Measurements from ENCODE around the gene FTSJ1.

FTSJ1 gene

GRCh38 chrX:48470833-48471118 lies 5.2 kb upstream of the FTSJ1 start:
- DNase-seq (ENCODE audit: low read depth): no peak

DNA sequence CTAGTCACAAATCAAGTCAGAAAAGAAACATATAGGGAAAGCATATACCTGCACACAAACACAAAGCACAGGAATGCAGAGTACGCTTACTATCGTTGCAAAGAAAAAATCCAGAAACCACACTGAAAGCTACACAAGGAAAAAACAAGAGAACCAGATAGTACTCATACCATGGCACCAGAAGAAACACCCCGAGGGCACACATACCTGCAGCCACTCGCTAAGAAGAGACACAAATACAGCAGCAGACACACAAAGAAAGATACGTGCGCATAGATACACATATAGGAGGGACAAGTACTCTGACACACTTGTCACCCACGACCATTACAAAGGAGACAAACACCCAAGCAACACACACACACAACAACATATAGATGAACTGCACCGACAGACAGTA lies 4.5 kb upstream of the FTSJ1 start:
- no peak for DNase-seq (ENCODE audit: low read depth)

- DNase-seq (ENCODE audit: low read depth): no peak
Measured at GRCh38 chrX:48472225-48472624, 3.8 kb upstream of the FTSJ1 start.

DNA sequence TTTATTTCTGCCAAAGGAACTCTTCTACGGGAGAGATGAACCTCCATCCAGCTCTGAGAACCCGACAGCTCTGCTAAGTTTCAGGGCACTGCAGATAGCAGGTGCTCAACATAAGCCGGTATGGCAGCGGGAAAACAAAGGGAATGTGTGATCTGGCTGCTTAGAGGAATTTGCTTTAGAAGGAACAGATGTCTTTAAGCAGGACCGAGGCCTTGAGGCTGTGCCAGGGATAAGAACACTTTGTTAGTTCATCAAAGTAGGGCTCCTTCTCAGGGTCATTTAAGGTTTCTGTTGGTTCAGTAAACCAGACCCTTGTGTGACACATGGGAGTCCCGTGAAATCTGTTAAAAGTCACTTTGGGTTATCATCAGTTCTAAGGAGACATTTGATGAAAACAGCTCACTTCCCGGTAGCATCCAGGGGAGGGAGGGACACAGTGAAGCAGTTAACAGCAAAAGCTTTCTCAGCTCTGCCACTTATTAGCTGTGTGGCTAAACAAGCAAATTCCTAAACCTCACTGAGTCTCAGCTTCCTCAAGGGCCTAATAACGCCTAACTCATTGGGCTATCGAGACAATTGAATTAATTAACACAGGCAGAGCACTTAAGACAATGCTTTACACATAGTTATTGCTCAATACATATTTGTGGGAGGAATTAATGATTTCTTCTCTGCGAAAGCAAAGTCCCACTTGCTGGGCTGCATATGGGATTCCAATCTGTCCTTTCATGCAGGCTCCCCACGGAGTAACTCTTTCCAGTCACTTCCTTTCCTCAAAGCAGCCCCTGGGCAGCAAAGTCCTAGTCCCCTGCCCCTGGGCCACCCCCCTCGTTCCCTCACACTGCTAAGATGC lies 2.9 kb upstream of the FTSJ1 start:
- no peak for DNase-seq (ENCODE audit: low read depth)

- no peak for DNase-seq (ENCODE audit: low read depth)
Measured at GRCh38 chrX:48473704-48473990, 2.4 kb upstream of the FTSJ1 start.

- no peak for DNase-seq (ENCODE audit: low read depth)
Measured at GRCh38 chrX:48474127-48474526, 1.9 kb upstream of the FTSJ1 start.

DNA sequence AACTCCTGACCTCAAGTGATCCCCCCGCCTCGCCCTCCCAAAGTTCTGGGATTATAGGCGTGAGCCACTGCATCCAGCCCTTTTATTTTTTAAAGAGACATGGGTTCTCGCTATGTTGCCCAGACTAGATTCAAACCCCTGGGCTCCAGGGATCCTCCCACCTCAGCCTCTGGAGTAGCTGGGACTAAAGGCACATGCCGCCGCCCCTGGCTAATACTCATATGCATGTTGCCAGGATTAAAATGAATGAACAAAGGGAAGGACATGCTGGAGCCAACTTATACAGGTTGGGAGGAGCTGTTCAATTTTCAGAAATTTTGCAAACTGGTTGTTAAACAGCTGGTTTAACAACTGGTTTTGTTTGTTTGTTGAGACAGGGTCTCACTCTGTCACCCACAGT lies 1.4 kb upstream of the FTSJ1 start:
- no peak for DNase-seq (ENCODE audit: low read depth)

DNA sequence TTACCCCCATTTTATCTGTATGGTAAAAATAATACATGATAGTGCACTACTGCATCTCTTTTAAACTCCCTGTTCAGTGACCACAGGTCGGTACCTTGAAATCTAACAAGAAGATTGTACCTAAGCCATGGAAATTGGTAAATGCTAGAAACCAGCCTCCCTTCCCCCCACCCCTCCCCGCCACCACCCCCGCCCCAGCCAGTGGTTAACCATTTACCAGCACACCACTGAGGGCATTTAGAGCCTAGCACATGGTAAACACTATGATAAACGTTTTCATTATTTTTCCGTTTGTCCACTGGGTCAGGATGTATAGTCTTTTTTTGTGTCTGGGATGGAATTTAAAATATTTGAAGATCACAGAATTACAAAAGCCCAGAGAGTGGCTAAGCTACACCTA lies 703 bp upstream of the FTSJ1 start:
- DNase-seq (ENCODE audit: low read depth): no peak

GRCh38 chrX:48476919-48477318 lies 920 bp downstream of the FTSJ1 start:
- DNase-seq (ENCODE audit: low read depth): no peak

DNA sequence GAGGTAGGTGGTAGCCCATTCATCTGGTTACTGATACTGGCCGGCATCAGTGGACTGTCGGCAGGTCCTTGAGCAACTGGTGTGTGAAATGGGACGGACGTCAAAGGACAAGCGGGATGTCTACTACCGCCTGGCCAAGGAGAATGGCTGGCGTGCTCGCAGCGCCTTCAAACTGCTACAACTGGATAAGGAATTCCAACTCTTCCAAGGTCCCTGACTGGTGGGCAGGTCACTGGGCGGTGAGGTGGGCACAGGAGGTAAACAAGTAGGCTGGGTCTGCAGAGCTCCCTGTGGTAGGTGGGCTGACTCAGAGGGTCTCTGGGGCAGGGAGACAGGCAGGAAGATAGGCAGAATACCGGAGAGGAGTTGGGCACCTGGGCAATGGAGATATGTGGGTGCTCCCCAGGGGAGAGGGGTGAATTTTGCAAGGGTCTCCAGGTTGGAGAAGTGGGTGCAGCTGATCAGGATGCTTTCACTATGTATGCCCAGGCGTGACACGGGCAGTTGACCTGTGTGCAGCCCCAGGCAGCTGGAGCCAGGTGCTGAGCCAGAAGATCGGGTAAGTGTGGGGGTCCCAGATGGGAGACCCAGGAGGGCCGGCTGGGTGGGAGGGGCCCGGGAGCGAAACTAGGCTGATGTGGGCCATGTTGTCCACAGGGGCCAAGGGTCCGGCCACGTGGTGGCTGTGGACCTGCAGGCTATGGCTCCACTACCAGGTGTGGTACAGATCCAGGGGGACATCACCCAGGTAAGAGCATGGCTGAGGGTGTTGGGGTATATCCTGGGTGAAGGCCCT lies 2.2 kb downstream of the FTSJ1 start:
- DNase-seq (ENCODE audit: low read depth): no peak

DNA sequence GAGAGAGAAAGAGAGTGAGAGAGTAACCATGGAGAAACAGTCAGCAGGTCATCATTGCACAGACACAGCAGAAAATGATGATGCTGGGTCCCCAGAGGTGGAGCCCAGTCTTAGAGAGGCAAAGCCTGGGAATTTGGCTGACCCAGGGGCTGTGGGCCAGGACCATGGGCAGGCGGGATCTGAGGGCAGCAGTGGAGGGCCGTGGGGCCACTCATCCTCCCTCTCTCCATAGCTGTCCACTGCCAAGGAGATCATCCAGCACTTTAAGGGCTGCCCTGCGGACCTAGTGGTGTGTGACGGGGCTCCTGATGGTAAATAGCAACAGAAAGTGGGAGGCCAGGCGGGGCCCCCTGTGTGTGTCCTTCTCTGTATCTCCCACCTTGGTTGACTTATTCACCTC lies 2.8 kb downstream of the FTSJ1 start:
- no peak for DNase-seq (ENCODE audit: low read depth)

- DNase-seq (ENCODE audit: low read depth): no peak
Measured at GRCh38 chrX:48480142-48480541, 4.1 kb downstream of the FTSJ1 start.

- no peak for DNase-seq (ENCODE audit: low read depth)
Measured at GRCh38 chrX:48480583-48480982, 4.6 kb downstream of the FTSJ1 start.

DNA sequence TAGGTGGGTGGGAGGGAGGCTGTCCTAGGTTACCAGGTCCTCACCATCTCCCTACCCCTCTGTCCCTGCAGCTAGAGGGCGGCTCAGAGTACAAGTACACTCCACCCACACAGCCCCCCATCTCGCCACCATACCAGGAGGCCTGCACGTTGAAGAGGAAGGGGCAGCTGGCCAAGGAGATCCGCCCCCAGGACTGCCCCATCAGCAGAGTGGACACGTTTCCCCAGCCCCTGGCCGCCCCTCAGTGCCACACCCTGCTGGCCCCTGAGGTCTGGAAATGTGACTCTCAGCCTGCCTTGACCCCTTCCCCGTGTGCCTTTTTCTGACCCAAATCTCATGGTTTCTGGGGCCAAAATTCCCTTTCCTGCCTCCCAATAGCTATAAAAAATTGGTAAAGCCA lies 6.5 kb downstream of the FTSJ1 start:
- DNase-seq (ENCODE audit: low read depth): no peak

GRCh38 chrX:48487362-48487798 lies 11.4 kb downstream of the FTSJ1 start:
- DNase-seq (ENCODE audit: low read depth): no peak

DNA sequence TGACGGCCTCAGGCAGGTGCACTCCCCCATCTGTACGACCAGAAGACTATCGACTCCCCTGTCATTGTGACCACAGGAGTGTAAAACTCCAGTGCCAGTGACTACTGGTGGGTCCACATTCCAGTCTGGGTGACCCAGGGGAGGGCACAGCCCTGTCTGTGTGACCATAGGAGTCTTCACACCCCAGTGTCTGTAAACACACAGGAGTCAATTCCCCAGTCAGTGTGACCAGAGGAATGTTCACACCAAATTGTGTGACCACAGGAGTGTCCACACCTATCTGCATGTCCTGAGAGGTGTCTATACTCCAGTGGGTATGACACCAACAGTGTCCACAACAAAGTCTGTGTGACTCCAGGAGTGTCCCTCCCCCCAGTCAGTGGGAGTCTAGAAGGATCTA lies 12.0 kb downstream of the FTSJ1 start:
- no peak for DNase-seq (ENCODE audit: low read depth)

GRCh38 chrX:48489296-48489695 lies 13.3 kb downstream of the FTSJ1 start:
- no peak for DNase-seq (ENCODE audit: low read depth)

DNA sequence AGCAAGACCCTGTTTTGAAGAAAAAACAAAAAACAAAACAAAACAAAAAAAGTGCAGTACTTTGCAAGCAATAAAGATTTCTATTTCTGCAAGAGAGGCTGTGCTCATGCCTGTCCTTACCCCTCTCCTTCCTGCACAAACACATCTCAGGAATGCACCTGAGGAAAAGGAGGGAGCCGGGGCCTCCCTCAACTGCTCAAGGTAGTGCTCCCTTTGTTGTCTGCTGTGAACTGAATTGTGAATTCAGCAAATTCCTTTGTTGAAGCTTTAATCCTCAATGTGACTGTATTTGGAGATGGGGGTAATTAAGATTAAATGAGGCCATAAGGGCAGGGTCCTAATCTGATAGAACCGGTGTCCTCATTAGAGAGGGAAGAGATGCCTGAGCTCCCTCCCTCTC lies 13.9 kb downstream of the FTSJ1 start:
- DNase-seq (ENCODE audit: low read depth): no peak

- no peak for DNase-seq (ENCODE audit: low read depth)
Measured at GRCh38 chrX:48490661-48491060, 14.7 kb downstream of the FTSJ1 start.

DNA sequence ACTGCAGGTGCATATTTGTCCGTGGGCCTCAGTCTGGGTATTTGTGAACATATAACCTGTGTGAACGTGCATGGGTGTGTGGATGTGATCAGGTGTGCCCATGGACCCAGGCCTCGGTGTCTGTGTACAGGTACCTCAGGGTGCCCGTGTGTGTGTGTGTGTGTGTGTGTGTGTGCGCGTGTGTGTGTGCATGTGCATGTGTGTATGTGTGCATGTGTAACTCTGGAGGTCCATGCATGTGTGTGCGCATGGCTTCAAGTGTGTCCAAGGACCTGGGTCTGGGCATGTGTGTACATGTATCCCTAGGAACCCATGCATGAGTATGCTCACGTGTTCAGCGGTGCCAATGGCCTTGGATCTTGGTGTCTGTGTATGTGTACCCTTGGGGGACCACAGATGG lies 15.8 kb downstream of the FTSJ1 start:
- no peak for DNase-seq (ENCODE audit: low read depth)

GRCh38 chrX:48492293-48492910 lies 16.4 kb downstream of the FTSJ1 start:
- no peak for DNase-seq (ENCODE audit: low read depth)

DNA sequence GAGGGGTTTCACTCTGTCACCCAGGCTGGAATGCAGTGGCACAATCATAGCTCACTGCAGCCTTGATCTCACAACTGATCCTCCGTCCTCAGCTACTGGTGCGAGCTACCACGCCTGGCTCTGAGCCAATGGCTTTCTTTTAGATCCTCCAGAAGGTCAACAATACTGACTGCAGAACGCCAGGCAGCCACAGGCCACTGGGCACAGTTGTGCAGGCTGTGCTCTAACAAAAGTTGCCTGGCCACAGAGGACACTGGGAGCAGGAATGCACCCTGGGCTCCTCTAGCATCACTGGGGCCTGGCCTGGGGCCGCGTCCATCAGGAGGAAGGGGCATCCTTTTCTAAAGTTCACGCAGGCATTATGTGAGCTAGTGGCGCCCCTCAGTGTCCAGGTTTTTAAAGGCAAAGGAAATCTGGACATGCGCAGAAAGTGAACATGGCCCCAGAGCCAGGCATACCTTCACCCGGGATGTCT lies 17.9 kb downstream of the FTSJ1 start:
- DNase-seq (ENCODE audit: low read depth): no peak

DNA sequence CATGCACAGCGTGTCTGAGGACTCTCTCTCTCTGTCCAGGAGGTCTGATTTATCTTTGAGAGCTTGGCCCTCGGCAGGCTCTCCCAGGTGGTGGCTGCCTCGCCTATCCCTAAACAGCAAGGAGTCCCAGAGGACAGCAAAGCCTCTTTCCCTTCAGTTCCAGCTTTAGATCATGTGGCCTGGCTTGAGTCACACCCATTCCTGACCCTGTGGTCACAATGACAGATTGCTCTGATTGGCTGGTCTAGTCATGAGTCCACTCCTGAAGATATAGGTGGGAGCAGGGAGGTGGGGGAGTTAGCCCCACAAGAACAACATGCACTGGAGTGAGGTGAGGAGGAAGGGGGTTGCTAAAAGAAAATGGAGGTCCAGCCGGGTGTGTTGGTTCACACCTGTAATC lies 20.7 kb downstream of the FTSJ1 start:
- no peak for DNase-seq (ENCODE audit: low read depth)
